ENCODE results near the gene MYL6B.
A peak's percentile ranks its signal among the peaks of the same experiment; 100 is the strongest.

The MYL6B gene

DNA sequence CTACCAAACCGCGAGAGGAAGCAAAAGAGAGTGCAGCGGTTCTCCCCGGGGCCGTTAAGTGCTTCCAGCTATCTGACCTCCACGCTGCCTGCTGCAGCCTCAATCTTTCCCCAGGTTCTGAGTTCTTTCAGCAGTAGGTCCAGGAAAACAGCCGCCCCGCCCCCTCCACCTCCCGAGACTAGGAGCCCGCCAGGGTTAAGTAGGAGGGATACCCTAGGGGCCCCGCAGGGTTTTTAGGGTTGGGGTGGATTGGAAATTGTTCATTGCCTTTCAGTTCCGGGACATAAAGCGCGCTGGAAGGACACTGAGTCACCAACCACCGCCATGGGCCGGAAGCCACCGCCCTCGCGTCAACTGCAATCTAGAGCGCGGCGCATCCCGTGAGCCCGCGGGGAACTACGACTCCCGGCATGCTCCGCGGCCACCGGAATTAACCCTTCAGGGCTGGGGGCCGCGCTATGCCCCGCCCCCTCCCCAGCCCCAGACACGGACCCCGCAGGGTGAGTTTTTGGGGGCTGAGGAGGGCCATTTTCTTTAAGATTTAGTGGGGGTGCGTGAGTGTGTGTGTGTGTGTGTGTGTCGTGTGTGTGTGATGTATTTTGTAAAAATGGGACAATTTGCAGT lies at the start of gene MYL6B:
MYL6B (plus strand) TSS at position 456 of the 624 bp plus-strand sequence. CDS start 1,332 bp downstream, outside the sequence.
- Histone ChIP-seq H4K20me1 (ENCODE audit: control insufficient read depth, insufficient read depth, low read depth, low read length) (no peaks in the 10 kb centered on the region), H3K79me2 (ENCODE audit: control insufficient read depth, low read length) (peaks cover 28% of the 10 kb centered on the region), H3K9me2 (replicated peaks; ENCODE audit: control insufficient read depth, low read length) (no peaks in the 10 kb centered on the region), H3K4me3 (ENCODE audit: low read length) (peak within 1 kb of the TSS; percentile 94), H3K9me3 (ENCODE audit: control insufficient read depth, insufficient read depth, low read length) (no peaks in the 10 kb centered on the region), H3F3A (ENCODE audit: control insufficient read depth, insufficient read depth) (peaks cover 5% of the 10 kb centered on the region; the same call in 1 of the 2 replicates), H3K27ac (ENCODE audit: low read depth, low read length) (peak within 1 kb of the TSS; percentile 85), H3K4me2 (ENCODE audit: low read length) (peak within 1 kb of the TSS; percentile 98), H3K36me3 (ENCODE audit: control insufficient read depth, low read length) (peaks cover 26% of the 10 kb centered on the region), H3K4me1 (ENCODE audit: control insufficient read depth, low read length) (peaks cover 31% of the 10 kb centered on the region), H3K27me3 (ENCODE audit: control insufficient read depth, low read length) (no peaks in the 10 kb centered on the region)
- TF ChIP-seq, protein P1, sequence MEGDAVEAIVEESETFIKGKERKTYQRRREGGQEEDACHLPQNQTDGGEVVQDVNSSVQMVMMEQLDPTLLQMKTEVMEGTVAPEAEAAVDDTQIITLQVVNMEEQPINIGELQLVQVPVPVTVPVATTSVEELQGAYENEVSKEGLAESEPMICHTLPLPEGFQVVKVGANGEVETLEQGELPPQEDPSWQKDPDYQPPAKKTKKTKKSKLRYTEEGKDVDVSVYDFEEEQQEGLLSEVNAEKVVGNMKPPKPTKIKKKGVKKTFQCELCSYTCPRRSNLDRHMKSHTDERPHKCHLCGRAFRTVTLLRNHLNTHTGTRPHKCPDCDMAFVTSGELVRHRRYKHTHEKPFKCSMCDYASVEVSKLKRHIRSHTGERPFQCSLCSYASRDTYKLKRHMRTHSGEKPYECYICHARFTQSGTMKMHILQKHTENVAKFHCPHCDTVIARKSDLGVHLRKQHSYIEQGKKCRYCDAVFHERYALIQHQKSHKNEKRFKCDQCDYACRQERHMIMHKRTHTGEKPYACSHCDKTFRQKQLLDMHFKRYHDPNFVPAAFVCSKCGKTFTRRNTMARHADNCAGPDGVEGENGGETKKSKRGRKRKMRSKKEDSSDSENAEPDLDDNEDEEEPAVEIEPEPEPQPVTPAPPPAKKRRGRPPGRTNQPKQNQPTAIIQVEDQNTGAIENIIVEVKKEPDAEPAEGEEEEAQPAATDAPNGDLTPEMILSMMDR (IDR thresholded peaks at IDR 0.05; ENCODE audit: low read depth, low read length, poor library complexity, severe bottlenecking) = no peak
- no peak for TF ChIP-seq EZH2phosphoT487 (IDR thresholded peaks at IDR 0.05; ENCODE audit: borderline replicate concordance, low read length)

- Histone ChIP-seq H3K4me2 (ENCODE audit: low read length) (peak overlapping the region; percentile 77), H3K27ac (ENCODE audit: low read depth, low read length) (no peak overlapping the region), H3F3A (ENCODE audit: control insufficient read depth, insufficient read depth) (peaks cover 14% of the 10 kb centered on the region), H3K9me2 (replicated peaks; ENCODE audit: control insufficient read depth, low read length) (no peaks in the 10 kb centered on the region), H3K4me1 (ENCODE audit: control insufficient read depth, low read length) (peaks cover 28% of the 10 kb centered on the region), H3K36me3 (ENCODE audit: control insufficient read depth, low read length) (peaks cover 33% of the 10 kb centered on the region), H3K79me2 (ENCODE audit: control insufficient read depth, low read length) (peaks cover 44% of the 10 kb centered on the region), H4K20me1 (ENCODE audit: control insufficient read depth, insufficient read depth, low read depth, low read length) (peaks cover 15% of the 10 kb centered on the region), H3K4me3 (ENCODE audit: low read length) (peak overlapping the region; percentile 100), H3K27me3 (ENCODE audit: control insufficient read depth, low read length) (peaks cover 6% of the 10 kb centered on the region), H3K9me3 (ENCODE audit: control insufficient read depth, insufficient read depth, low read length) (no peaks in the 10 kb centered on the region)
- TF ChIP-seq, protein P1 (IDR thresholded peaks at IDR 0.05; ENCODE audit: low read depth, low read length, poor library complexity, severe bottlenecking) = no peak
- TF ChIP-seq EZH2phosphoT487 (IDR thresholded peaks at IDR 0.05; ENCODE audit: borderline replicate concordance, low read length) = no peak
These were observed 49.7 kb upstream of the MYL6B start for GRCh38 chr12:56102683-56103065.

GRCh38 chr12:56103066-56103711 lies 49.2 kb upstream of the MYL6B start:
- TF ChIP-seq EZH2phosphoT487 (IDR thresholded peaks at IDR 0.05; ENCODE audit: borderline replicate concordance, low read length) = no peak
- TF ChIP-seq, protein P1 (IDR thresholded peaks at IDR 0.05; ENCODE audit: low read depth, low read length, poor library complexity, severe bottlenecking) = no peak
- Histone ChIP-seq H3K4me1 (ENCODE audit: control insufficient read depth, low read length) (peaks cover 28% of the 10 kb centered on the region), H3K9me3 (ENCODE audit: control insufficient read depth, insufficient read depth, low read length) (no peaks in the 10 kb centered on the region), H3F3A (ENCODE audit: control insufficient read depth, insufficient read depth) (peaks cover 19% of the 10 kb centered on the region), H4K20me1 (ENCODE audit: control insufficient read depth, insufficient read depth, low read depth, low read length) (peaks cover 15% of the 10 kb centered on the region), H3K9me2 (replicated peaks; ENCODE audit: control insufficient read depth, low read length) (no peaks in the 10 kb centered on the region), H3K4me2 (ENCODE audit: low read length) (peak overlapping the region; percentile 77), H3K4me3 (ENCODE audit: low read length) (peak overlapping the region; percentile 100), H3K27ac (ENCODE audit: low read depth, low read length) (peak overlapping the region; percentile 49), H3K36me3 (ENCODE audit: control insufficient read depth, low read length) (peaks cover 38% of the 10 kb centered on the region), H3K79me2 (ENCODE audit: control insufficient read depth, low read length) (peaks cover 49% of the 10 kb centered on the region), H3K27me3 (ENCODE audit: control insufficient read depth, low read length) (peaks cover 4% of the 10 kb centered on the region; the same call in 1 of the 2 replicates)

Data from DOHH2 (cell line).